ENCODE results near the gene HACD2.
"Not testable (repeated sequence)": the region's sequence is repeated elsewhere in the genome, so short reads cannot be mapped to it uniquely, and the experiment has no call there.

HACD2 gene

GRCh38 chr3:123523023-123523412 is 61.8 kb downstream of the HACD2 start:
- no peak for DNase-seq (ENCODE audit: low spot score)

GRCh38 chr3:123522320-123523022 is 62.4 kb downstream of the HACD2 start:
- no peak for DNase-seq (ENCODE audit: low spot score)

DNA sequence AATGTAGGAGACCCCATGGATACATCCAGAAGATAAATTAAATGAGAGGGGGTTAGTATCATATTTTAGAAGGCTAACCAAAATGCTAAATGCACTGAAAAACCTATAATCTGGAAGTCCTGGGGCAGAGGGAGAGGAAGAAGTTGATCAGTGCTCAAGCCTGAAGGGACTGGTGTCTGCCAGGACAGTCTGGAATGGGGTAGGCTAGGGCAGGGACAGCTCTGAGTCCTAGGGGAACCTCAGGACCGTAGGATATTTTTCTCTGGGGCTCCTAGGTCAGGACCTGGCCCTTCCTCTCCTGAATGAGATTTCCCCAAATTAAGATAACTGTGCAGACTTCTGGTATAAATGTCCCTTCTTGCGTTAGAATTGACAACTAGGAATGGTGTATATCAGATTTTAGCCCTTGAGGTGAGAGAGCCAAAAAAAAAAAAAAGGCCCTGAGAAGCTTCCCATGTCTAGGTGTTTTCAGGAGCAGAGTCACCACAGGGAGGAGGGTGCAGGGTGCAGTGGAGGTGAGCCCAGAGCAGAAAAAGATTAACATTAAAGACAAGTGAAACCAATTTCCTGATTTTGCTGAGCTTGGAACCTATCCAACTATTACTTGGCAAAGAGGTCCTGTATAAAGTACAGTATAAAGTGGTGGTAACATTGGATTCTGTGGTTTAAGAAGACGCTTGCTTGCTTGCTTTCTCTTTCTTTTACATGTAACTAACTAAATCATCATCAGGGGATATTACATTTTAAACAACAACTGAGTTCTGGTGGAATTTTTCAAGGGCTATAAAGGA is 63.5 kb downstream of the HACD2 start:
- no peak for DNase-seq (ENCODE audit: low spot score)

- DNase-seq (ENCODE audit: low spot score) = no peak
Measured at GRCh38 chr3:123520656-123521055, 64.2 kb downstream of the HACD2 start.

DNA sequence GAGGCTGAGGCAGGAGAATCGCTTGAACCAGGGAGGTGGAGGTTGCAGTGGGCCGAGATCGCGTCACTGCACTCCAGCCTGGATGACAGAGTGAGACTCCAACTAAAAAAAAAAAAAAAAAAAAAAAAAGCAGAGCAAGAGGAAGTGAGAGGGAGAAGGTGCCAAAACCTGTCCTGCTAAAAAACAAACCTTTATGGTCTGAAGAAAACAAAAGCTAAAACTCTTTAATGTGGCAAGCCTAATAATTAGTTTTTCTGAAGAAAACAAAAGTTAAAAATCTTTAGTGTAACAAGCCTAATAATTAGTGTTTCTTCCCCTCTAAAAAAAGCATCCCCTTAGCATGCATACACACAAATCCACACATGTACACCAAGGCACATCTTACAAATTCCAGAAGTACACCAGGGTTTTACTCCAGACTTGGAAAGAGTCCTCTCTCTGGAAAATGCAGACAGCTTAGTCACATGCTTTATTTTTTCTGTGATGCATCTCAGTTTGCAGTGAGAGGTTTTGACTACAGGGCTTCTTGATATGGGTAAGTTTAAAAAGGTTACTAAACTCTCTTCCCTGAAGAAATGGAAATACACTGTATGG is 65.9 kb downstream of the HACD2 start:
- no peak for DNase-seq (ENCODE audit: low spot score)

- no peak for DNase-seq (ENCODE audit: low spot score)
Measured at GRCh38 chr3:123511726-123512125, 73.1 kb downstream of the HACD2 start.

GRCh38 chr3:123511084-123511483 is 73.8 kb downstream of the HACD2 start:
- DNase-seq (ENCODE audit: low spot score) = no peak

DNA sequence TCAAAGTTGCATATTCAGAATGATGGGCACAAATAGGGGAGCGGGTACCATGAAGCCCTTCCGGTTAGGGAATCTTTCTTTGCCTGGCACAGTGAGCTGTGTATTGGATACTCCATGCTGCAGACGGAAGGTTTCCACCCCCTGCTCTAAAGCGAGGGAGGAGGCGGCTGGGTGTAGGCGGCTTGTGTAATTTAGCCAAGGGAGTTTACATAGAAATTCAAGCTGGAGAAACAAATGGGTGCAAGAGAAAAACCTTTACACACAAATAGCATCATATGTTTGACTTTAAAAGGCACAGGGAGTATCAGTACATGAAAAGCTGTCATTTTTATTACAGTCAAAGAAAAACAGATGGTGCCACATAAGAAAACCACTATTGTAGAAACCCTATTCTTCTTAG is 76.7 kb downstream of the HACD2 start:
- no peak for DNase-seq (ENCODE audit: low spot score)

GRCh38 chr3:123505820-123506219 is 79.0 kb downstream of the HACD2 start:
- no peak for DNase-seq (ENCODE audit: low spot score)

DNA sequence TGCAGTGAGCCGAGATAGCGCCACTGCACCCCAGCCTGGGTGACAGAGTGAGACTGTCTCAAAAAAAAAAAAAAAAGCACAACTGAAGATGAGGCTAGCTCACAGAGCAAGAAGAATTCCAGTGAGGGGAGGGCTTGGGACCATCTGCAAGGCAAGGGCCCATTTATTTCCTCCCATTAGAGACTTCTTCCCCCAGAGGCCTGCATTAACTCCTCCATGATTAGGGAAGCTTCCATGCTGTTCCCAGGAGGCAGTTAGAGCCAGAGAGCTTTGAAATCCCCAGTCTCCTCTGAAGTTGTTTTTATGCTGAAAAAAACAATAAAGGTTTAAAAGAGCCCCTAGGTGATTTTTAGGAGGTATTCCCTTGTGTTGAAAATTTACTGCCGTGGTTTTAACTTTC is 81.7 kb downstream of the HACD2 start:
- DNase-seq (ENCODE audit: low spot score) = no peak

DNA sequence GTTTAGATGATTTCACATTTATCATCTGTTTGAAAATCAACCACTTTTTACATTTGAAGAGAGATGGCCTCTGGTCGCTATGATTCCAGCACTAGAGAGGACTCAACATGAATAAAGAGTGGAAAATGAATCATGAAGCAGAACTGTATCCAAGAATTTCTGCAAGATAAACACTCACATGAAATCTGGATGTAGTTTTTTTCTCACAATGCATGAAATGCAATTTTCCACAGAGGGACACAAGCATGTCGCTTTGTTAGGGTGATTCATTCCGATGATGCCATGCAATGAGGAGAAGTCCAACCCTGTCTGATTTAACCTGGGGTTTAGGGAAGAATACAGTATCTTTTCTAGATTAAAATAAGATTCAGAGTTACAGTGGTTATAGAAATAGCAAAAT is 85.5 kb downstream of the HACD2 start:
- DNase-seq (ENCODE audit: low spot score) = peak; percentile 84

DNA sequence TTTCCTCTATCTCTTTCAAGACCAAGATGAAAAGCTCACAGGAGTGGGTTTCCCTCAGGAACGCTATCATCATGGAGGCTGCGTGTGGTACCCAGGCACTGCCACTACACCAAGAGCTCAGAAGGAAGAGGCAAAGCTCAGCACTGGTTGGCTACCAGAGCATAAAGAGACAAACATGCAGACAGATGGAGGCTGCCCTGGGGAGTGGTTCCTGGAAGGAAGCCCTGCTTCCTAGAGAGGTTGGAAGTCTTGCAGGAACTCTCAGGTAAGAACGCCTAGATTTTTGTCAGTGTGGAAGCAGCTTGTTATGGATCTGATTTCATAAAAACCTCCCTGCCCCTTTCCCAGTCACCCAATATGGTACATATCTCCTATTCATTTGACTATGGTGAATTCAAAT is 86.1 kb downstream of the HACD2 start:
- no peak for DNase-seq (ENCODE audit: low spot score)

- DNase-seq (ENCODE audit: low spot score) = no peak
Measured at GRCh38 chr3:123493912-123494311, 90.9 kb downstream of the HACD2 start.

GRCh38 chr3:123491966-123492587 is 92.8 kb downstream of the HACD2 start:
- no peak for DNase-seq (ENCODE audit: low spot score)

GRCh38 chr3:123489400-123490004 is 95.4 kb downstream of the HACD2 start:
- peak; percentile 86 for DNase-seq (ENCODE audit: low spot score)

- no peak for DNase-seq (ENCODE audit: low spot score)
Measured at GRCh38 chr3:123488645-123489347, 96.1 kb downstream of the HACD2 start.

DNA sequence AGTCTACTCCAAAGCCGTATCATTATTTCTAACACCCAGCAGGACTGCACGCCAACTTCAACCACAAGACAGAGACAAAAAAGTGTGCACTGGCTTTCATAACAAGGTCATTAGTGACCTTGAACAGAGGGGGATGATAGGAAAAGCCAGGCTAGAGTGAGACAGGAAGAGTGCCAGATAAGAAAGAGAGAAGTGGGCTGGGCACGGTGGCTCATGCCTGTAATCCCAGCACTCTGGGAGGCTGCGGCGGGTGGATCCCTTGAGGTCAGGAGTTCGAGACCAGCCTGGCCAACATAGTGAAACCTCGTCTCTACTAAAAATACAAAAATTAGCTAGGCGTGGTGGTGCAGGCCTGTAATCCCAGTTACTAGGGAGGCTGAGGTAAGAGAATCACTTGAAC is 97.8 kb downstream of the HACD2 start:
- not testable (repeated sequence) for DNase-seq (ENCODE audit: low spot score)

GRCh38 chr3:123486460-123486859 is 98.4 kb downstream of the HACD2 start:
- DNase-seq (ENCODE audit: low spot score) = no peak

DNA sequence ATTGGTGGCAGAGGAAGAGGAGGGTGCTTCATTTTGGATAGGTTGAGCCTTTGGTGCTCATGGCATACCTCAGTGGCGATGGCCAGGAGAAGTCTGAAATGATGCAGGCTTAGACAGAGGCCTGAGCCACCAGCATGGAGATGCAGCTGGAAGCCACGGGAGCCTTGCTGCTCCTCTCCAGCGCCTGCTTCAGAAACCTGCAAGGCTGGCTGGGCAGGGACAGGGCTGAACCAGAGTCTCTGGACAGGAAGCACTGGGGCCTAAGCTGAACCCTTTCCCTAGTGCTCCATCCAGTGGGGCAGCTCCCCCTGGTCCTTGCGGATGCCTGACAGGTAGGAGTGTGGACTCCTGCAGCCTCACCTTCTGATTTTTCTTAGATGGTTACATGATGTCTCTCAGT is 99.3 kb downstream of the HACD2 start:
- DNase-seq (ENCODE audit: low spot score) = no peak

DNA sequence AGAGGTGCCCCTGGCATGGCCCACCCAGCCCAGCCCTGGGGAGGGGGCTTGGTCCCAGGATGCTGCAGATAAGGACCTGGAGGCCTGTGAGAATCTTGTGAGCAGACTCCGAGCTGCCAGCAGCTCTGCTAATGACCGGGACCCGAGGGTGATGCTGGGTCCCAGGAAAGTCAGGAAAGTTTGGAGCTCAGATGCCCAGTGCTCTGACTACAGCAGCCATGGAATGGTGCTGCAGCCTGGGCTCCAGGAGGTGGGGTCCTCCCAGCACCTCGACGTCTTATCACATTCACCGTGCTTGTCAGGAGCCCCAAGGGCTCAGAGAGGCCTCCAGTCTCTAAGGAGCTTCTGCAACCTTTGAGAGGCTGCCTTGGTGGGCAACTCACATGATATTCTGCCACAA is 101.7 kb downstream of the HACD2 start:
- DNase-seq (ENCODE audit: low spot score) = no peak

GRCh38 chr3:123481722-123482457 is 103.0 kb downstream of the HACD2 start:
- DNase-seq (ENCODE audit: low spot score) = no peak
